ENCODE measurements around the gene GPR150.

DNA sequence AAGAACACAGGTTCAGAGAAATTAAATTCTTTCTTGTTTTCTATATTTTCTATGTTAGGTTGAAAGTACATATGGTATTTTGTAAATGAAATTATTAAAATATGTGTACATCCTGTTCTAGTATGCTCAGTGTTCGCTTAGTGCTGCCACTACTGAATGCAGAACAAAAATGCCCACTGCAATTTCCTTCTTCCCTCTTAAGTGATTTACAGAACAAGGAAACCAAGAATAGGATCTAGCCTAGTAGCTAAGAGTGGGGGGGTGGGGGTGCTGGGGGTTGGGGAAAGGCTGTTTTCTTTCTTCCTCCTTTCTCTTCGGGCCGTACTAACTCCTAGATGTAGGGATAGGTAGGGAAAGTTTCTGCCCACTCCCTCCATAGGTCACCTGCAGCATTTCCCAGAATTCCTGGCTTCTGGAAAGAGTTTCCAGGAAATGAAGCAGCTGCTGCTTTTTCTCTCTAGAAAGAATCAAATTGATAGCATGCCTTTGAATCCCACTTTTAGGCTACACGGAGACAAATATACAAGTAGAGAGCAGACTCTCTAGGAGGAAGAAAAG lies 47.3 kb downstream of the GPR150 start:
- TF ChIP-seq, protein P1, sequence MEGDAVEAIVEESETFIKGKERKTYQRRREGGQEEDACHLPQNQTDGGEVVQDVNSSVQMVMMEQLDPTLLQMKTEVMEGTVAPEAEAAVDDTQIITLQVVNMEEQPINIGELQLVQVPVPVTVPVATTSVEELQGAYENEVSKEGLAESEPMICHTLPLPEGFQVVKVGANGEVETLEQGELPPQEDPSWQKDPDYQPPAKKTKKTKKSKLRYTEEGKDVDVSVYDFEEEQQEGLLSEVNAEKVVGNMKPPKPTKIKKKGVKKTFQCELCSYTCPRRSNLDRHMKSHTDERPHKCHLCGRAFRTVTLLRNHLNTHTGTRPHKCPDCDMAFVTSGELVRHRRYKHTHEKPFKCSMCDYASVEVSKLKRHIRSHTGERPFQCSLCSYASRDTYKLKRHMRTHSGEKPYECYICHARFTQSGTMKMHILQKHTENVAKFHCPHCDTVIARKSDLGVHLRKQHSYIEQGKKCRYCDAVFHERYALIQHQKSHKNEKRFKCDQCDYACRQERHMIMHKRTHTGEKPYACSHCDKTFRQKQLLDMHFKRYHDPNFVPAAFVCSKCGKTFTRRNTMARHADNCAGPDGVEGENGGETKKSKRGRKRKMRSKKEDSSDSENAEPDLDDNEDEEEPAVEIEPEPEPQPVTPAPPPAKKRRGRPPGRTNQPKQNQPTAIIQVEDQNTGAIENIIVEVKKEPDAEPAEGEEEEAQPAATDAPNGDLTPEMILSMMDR (IDR thresholded peaks at IDR 0.05; ENCODE audit: poor library complexity): no peak
- TF ChIP-seq EZH2 (IDR thresholded peaks at IDR 0.05; ENCODE audit: borderline replicate concordance): no peak

Measured in hepatocyte (in vitro differentiated cells).